Femur (tissue), 1 donor: ENCODE results near the gene FIGNL2.

Experiments used
- DNase-seq: peaks from one replicate; pipeline ENCODE4 v3.0.0-alpha.2; 2017

FIGNL2 gene

DNA sequence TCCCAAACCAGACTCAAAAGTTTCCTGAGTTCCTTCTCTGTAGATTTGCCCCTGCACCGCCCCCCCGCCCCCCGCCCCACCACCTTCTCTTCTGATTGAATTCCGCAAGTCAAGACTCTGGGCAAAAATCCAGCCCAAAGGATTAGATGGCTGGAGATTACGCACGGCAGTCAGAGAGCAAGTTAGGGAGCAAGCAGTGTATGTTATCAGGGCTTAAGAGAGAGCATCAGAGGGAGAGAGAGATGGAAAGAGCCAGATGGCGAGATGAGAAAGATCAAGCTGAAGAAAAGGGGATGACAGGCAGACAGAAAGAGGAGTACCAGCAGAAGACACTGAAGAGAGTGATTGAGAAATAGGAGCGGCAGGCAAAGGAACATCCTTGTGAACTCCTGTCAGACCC, 25.5 kb upstream of the FIGNL2 start:
- DNase-seq = no peak

DNA sequence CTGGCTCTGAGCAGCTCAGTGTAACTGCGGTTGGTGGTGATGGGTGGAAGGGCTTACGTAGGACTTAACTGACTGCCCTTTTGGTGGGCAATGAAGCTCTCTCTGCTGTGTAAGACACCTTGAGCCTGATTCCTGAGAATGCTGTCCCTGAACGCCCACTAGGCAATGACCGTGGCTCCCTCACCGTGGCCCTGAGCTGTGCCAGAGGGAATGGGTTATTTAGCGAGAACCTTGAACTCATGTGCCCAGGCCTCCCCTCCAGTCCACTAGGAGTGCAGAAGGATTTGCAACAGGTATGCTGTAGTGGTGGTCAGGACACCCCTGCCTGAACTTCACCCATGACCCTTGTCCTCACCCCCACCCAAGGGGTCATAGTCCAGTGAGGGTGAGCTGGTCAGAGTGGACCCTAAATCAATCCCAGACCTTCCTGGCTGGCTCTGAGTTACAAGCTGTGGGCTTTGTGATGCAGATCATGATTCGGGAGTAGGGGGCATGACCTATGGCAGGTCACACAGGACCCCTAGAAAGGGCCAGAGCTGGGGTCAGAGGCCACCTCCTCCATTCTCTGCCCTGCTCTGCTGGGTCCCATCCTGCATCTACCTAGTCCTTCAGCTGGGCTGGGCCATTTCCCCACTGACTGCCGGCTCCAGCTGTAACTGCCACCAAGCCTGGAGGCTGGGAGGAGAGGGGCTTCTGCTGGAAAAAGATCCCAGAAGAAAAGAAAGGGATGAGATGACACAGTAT, 24.9 kb upstream of the FIGNL2 start:
- DNase-seq = no peak

DNA sequence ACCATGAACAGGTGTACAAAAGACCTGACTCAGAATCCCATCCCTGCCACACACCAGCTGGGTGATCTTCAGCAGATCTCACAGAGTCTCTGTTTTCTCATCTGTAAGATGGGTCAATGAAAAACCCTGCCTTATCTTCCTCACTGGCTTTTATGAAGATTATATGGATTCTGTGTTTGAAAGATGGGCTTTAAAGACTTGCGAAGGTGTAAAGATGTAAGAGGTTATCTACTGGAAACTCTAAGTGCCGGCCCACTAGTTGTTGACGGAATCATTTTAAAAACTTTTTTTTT, 24.1 kb upstream of the FIGNL2 start:
- DNase-seq = no peak

DNA sequence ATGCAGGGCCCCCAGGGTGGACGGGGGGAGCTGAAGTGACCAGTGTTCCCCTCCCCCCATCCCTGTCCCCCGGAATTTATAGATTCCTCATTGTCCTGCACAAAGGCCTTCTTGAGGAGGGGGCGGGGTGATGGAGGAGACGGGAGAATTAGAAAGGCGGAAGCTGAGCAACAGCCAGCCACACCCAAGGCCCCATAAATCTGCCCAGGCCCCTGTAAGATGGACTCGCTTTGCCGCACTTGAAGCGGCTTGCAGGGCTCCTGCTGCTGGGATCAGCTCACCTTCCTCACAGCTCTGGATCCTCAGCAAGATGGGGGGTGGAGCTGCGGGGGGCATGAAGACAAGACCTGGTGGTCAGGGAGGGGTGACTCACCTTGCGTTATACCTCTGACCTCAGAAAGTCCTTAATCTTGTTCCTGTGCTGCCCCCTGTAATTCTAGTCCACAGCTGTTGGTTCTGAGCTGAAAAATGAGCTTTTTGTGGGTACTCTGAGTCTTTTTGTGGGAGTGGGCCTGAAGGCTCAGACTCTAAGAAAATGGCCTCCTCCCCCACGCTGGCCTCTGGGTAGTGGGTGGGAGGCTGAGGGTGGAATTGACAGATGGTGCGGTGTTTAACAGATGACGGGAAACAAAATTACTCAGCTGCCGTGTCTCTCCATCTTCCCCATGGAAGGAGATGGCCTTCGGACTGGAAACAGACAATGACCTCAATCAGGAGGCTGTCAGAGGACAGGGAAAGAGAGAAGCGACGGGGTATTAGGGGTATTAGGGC, 23.6 kb upstream of the FIGNL2 start:
- DNase-seq = no peak

DNA sequence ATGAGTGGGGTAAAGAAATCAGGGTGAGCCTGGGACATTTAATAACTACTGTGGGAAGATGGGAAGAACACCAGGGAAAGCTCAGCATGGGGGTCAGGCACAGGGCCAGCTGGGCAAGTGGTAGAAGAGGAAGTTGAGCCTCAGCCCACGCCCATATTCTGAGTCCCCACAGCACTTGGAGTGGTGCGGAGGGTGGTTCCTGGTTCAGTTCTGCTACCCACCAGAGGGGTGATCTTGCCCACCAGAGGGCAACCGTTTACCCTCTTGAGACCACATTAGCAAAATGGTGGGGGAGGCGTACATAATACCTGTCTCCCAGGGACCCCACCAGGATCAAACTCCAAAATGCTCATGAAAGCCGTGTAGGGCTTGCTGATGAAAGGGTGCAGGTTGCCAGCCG, 22.6 kb upstream of the FIGNL2 start:
- no peak for DNase-seq

DNA sequence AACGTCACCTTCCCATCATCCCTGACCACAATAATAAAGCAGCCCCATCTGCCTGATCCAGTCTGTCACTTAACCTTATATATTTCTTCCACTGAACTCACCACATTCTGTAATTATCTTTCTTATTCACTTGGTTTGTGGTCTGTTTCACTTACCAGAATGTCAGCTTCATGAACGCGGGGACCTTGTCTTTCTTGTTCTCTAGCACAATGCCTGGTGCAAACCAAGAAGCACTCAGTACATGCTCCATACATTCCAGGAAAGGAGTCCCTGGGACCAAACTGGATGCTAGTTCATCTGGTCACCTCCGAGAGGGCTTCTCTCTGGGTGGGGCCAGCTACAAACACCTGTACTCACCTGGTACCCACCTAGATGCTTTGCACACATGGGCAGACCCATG, 22.0 kb upstream of the FIGNL2 start:
- DNase-seq = no peak

DNA sequence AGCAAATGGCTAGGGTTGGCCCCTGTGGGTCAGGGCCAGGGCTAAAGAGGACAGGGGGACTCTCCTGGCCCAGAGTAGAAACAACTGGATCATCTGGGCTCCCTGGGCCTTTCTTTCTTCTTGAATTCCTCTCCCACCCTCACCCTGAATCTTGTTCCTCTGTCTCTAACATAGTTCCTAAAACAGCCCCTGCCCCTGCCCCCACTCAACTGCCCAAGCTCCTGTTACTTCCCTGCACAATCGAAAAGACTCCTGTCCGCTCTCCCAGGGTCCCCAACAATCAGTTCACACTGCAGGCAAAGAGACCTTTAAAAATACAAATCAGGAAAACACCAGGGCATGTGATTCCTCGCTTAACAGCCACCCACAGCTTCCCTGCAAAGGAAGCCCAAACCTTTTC, 21.4 kb upstream of the FIGNL2 start:
- DNase-seq = no peak

DNA sequence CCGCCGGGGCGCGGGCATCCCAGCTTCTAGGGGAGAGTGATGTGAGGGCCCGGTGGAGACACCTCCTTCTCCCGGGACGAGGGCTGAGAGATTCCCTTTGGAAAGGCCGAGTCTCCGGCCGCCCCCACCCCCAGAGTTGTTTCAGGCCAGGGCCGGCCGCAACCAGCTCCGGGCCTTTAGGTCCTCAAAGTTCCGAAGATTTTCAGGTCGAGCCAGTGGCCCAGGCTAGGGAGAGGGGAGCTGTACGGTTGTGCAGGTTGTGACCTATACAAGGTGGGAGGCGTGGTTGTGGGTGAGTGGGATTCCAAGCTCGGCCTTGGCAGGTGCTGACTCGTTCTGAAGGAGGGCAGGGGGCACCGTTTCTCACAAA, 21.0 kb upstream of the FIGNL2 start:
- DNase-seq = no peak

DNA sequence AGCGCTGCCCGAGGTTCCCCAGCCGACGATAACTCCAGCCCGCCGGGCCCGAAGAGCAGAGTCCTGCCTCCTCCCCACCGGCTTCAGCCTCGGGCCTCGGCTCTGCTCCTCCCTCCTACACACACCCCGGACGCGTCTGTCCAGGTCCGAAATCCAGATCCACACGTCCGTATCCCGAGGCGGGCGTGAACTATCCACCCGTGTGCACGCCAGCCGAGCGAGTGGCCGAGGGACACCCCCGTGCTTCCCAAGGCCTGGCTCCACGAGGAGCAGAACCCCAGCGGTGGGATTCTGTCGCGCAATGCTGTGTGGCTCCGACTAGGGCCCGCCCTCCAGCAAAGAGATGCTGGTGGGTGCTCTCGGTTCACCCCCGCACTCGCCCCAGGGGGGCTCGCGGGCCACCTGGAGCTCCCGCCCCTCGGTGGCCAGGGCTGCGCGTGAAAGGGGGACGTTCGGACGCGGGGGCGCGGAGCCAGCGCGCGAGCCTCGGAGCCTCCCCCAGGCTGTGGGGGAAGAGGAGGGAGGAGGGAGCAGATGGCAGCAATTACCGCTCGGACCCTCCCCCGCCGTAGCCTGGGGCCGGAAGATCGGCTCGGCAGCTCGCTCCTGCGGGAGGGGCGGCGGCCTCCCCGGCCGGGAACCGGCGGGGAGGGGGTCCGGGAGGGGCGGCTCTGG, 20.4 kb upstream of the FIGNL2 start:
- DNase-seq = no peak

DNA sequence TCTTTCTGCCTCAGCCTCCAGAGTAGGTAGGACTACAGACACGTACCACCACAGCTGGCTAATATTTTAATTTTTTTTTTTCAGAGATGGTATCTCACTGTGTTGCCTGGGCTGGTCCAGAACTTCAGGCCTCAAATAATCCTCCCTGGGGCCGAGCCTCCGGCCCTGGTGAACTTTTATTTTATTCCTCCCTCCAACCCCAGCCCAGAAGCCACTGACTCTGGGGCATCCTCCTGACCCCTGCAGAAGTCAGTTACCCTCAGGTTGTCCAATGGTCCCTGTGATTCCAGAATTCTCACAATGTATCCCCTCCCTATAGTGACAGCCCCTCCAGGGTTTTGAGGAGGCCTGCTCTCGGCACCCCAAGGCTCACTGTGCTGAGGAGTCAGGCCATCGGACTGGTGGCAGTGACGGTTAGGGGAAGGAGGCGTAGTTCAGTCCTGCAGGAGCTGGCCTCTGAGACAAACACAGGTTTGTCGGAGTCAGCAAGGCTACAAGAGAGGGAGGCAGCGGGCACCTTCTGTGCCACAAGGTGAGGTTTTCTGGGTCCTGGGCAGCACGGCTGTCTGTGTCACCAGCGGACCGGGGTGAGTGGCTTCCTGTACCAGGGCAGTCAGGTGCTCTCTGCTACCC, 19.4 kb upstream of the FIGNL2 start:
- DNase-seq = no peak

DNA sequence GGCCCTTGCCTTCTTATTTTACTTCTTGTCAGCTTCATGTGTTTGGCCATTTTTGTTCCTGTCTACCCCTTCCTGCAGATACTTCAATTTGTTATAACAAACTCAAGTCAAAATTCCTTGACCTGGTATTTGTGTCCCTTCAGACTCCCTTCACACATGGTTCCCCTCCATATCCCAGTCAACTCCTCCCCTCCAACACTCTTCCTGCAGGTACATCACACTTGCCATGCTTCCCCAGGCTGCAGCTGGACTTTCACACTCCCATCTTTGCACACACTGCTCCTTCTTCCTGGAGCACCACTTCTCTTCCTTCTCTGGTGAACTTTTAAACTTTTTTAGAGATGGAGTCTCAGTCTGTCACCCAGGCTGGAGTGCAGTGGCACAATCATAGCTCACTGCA, 18.9 kb upstream of the FIGNL2 start:
- no peak for DNase-seq

DNA sequence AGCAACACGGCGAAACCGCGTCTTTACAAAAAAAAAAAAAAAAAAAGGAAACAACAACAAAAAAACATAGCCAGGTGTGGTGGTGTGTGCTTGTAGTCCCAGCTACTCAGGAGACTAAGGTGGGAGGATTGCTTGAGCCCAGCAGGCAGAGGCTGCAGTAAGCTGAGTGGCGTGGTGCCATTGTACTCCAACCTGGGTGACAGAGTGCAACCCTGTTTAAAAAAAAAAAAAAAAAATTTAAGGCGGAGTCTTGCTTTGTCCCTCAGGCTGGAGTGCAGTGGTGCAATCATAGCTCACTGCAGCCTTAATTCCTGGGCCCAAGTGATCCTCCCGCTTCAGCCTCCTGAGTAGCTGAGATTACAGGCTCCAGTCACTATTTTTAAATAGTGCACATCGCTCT, 18.2 kb upstream of the FIGNL2 start:
- DNase-seq = no peak

DNA sequence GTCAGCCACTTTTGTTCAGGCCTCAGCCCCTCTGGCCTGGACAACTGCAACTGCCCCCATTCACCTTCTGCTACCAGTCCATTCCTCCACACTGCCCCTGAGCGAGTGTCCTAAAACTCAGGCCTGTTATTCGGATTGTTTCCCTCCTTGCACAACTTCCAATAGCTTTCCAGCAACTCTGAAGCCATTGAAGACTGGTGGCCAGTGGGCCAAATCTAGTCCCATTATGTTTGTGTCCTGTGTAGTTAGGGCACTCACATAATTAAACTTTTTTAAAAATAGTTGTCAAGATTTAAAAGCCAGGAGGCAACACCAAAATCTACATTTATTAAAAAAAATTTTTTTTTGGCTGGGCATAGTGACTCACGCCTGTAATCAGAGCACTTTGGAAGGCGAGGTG, 17.8 kb upstream of the FIGNL2 start:
- DNase-seq = no peak

DNA sequence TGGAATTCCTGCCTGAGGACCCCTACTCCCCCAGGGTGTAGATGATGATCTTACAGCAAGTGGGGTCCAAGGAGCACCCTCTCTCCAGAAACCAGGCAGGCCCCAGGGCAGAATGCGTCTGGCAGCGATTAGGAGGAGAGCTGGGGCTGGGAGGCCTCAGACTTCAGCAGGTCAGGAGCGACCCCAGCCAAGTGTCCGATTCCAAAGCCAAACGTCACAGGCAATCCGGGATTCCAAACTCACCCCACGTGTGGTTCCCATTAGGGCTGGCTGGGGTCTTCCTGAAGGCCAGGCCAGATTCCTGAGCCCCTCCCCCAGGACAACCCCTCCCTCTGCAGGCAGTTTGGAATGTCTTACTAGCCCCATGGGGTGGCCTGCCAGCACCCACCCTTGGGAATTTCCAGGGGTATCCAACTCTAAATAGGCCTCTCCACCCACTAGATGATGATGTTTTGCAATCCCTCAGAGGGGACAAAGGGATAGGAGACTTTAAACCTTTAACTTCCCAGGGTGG, 17.3 kb upstream of the FIGNL2 start:
- no peak for DNase-seq

DNA sequence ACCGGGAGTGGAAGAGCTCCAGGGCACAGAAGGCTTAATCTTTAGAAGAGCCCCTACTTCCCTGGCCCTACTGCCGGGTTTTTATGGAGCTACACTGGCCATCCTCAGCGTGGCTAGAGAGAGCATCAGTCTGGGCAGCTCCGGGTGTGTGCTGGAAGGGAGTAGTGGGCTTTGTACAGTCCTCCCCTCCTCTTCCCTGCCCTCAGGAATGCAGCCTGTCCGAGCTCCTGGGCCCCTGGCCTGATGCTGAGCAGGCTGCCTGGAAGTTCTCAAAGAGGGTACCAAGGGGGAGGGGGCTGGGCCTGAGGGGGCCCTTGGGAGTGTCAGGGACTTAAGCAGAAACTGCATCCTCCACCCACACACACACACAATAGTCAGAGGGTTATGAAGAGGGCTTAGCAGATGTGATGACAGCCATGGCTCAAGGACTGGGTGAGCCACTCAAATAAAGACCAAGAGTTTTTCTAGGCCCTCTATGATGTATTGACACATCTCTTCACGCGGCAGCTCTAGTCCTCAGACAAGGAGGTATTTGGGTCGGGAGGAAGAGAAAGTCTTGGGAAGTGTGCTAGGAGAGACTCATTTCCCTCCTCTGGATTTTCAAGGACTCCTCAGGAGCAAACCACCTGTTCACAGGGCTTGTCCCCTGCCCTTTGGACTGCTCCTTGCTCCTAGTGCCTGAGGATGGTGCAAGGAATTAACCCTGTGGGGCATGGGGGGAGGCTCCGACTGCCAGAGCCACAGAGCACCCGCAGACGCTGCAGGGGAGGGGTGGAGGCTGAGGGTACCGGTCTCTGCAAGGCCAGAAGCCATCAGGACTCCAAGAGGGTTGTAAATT, 16.5 kb upstream of the FIGNL2 start:
- DNase-seq = no peak

DNA sequence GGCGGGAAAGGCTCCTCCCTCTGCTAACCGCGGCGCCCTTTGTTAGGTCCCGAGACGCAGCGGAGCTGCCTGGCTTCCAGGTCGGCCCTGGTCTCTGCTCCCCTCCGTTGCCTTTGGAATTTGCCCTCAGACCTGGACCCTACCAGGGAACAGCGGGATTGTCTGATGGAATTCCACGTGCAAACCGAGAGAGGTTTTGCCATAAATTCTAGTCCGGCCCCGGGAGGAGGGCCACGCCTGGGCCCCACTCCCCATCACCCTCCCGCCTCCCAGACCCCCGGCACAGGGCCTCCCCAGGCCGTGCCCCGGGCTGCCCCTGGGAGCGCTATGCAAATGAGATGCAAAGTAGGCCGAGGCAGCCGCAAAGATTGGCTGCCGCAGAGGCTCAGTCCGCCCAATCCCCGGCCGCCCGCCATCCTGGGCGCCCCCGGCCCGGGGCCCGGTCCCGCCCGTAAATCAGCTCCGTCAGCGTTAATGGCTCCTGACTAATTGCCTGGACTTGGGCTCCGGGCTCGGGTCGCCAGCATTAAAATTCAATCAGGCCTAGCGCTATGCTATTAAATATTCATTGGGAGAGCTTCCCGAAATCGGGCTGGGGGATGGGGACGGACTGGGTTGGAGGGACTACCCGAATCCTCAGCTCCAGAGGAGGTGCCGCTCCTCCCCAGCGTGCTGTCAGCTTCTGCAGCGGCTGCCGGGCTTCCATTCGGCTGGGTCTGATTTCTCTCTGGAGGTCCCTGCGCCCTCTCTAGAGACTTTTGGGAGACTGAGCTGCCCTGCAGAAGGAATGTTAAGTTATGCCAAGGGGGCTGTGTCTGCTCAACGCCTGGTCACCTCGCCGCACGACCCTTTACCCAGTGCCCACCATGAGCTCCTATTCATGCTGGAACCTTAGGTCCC, 15.7 kb upstream of the FIGNL2 start:
- DNase-seq = peak; percentile 72

DNA sequence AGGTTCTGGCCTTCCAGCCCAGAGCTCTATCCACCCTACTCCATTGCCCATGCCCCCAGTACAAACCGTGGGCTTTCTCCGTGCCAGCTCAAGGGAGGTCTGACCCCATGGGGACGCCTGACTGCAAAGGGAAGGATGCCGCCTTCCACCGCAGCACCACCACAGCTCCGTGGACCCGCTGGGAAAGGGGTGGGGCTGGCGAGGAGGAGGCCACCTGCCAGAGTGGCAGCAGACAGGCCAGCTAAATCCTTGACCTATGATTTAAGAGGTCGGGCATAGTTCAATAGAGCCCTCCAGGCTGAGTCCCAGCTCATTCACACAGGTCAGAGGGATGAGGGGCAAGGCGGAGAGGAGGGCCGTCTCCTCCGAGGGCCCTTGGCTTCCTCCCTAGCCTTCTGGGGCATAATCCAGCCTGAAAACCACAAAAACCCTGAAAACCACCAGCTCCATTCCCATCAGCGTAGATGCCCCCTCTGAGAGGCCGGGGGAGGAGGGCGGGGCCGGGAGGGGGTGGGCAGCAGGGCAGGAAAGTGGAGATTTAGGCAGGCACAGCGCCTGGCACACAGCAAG, 14.9 kb upstream of the FIGNL2 start:
- DNase-seq = peak; percentile 54

DNA sequence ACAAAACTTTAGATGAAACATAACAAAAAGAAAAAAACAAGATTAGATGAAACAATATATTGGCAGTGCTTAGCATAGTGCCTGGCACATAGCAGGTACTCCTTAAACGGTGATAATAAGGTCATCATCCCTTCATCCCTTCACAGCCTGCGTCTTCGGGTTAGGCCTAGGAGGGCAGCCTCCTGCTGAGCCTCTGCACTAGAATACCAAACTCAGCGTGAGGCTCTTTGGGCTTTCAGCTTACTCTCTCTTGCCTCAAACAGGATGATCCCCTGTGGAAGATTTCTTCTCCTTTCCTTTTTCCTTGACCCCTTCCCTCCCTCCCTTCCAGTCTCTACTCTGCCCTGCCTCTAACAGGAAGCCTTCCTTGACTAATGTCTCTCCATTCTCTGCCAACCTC, 14.4 kb upstream of the FIGNL2 start:
- DNase-seq = no peak

DNA sequence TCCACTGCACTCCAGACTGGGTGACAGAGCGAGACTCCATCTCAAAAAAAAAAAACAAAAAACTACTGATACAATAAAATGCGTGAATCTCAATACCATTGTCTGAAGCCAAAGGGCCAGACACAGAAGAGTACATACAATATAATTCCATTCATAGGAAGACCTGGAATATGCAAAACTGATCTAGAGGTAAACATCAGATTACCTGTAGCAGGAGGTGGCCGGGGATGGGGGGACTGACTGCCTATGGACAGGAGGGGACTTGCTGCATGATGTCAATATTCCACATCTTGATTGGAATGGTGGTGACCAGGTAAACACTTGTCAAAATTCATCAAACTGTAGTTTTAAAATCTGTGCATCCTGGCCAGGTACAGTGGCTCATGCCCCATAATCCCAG, 12.5 kb upstream of the FIGNL2 start:
- no peak for DNase-seq

DNA sequence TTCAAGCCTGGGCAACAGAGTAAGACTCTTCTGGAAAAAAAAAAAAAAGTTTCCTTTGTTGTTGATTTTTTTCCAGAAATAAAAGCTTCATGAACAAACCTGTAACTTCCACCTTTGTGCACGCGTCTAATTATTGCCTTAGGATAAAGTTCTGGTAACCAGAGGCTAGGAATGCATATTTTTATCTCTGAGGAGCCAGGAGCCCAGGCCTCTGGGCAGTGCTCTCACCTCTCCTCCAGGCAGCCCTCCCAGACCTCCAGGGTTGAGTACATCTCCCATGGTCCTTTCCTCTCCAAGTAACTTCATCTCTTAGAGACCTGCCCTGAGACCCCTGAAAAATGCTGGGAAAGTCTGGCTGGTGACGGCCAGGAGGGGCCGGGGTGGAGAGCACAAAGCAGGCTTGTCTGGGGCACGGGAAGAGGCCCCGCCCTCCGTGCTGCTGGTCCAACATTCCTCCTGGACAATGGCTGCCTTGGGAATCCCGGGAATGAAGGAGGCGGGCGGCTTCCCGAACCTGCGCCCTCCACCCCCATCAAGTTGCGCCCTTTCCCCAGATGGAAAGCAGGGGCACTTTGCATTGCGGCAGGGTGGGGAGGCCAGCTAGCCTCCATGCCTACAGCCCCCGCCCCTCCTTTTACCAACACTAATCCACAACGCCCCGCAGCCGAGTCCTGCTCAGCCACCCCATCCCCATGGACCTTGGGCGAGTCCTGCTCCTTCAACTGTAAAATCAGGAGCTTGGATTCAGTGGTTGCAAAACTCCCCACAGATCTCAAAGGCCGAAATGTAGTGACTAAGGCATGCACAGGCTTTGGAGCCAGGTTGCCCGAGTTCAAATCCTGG, 7.3 kb upstream of the FIGNL2 start:
- DNase-seq = peak; percentile 75
